ENCODE data around the gene KIAA0825.

Gene KIAA0825

GRCh38 chr5:94618493-94619328 is at the start of gene KIAA0825, which contains the start of gene SLF1:
KIAA0825 (minus strand) TSS chr5:94618604; CDS start chr5:94537126, 81,478 bp downstream.
SLF1 (plus strand) TSS chr5:94618669; CDS start chr5:94628811, 10,142 bp downstream.
- DNase-seq (ENCODE audit: low read depth) = peak; percentile 93

GRCh38 chr5:94667937-94668336 is 49.5 kb upstream of the KIAA0825 start:
- DNase-seq (ENCODE audit: low read depth) = no peak

- no peak for DNase-seq (ENCODE audit: low read depth)
Measured at GRCh38 chr5:94661086-94661485, 42.7 kb upstream of the KIAA0825 start.

- no peak for DNase-seq (ENCODE audit: low read depth)
Measured at GRCh38 chr5:94660506-94660905, 42.1 kb upstream of the KIAA0825 start.

GRCh38 chr5:94658272-94658671 is 39.9 kb upstream of the KIAA0825 start:
- DNase-seq (ENCODE audit: low read depth) = no peak

- no peak for DNase-seq (ENCODE audit: low read depth)
Measured at GRCh38 chr5:94649874-94650273, 31.5 kb upstream of the KIAA0825 start.

GRCh38 chr5:94646758-94647157 is 28.4 kb upstream of the KIAA0825 start:
- DNase-seq (ENCODE audit: low read depth) = no peak

GRCh38 chr5:94645053-94645452 is 26.6 kb upstream of the KIAA0825 start:
- no peak for DNase-seq (ENCODE audit: low read depth)

GRCh38 chr5:94640176-94640575 is 21.8 kb upstream of the KIAA0825 start:
- no peak for DNase-seq (ENCODE audit: low read depth)

GRCh38 chr5:94632024-94632423 is 13.6 kb upstream of the KIAA0825 start:
- no peak for DNase-seq (ENCODE audit: low read depth)

GRCh38 chr5:94627191-94627590 is 8.8 kb upstream of the KIAA0825 start:
- peak; percentile 52 for DNase-seq (ENCODE audit: low read depth)

- no peak for DNase-seq (ENCODE audit: low read depth)
Measured at GRCh38 chr5:94623877-94624276, 5.5 kb upstream of the KIAA0825 start.

GRCh38 chr5:94623011-94623410 is 4.6 kb upstream of the KIAA0825 start:
- no peak for DNase-seq (ENCODE audit: low read depth)

GRCh38 chr5:94621763-94622162 is 3.4 kb upstream of the KIAA0825 start:
- no peak for DNase-seq (ENCODE audit: low read depth)

- no peak for DNase-seq (ENCODE audit: low read depth)
Measured at GRCh38 chr5:94620256-94620655, 1.9 kb upstream of the KIAA0825 start.

- DNase-seq (ENCODE audit: low read depth) = peak; percentile 72
Measured at GRCh38 chr5:94618029-94618492, 343 bp downstream of the KIAA0825 start.

- no peak for DNase-seq (ENCODE audit: low read depth)
Measured at GRCh38 chr5:94615862-94616261, 2.5 kb downstream of the KIAA0825 start.

GRCh38 chr5:94614156-94614805 is 4.1 kb downstream of the KIAA0825 start:
- no peak for DNase-seq (ENCODE audit: low read depth)

GRCh38 chr5:94613583-94613982 is 4.8 kb downstream of the KIAA0825 start:
- peak; percentile 53 for DNase-seq (ENCODE audit: low read depth)

GRCh38 chr5:94595281-94595840 is 23.0 kb downstream of the KIAA0825 start:
- DNase-seq (ENCODE audit: low read depth) = no peak

GRCh38 chr5:94577466-94578245 is 40.7 kb downstream of the KIAA0825 start:
- no peak for DNase-seq (ENCODE audit: low read depth)

GRCh38 chr5:94575196-94575595 is 43.2 kb downstream of the KIAA0825 start:
- DNase-seq (ENCODE audit: low read depth) = no peak
